CD14-positive monocyte (primary cell): ENCODE data around the gene KIAA0232. TPM values are rescaled to one million over a fixed set of nuclear protein-coding genes. Genes with fewer than 3 reads are reported as not detected.

Experiments
- DNase-seq, 3 donors: peaks; one replicate each; pipeline ENCODE4 v3.0.0-alpha.2; 2011 to 2022
- H2AFZ ChIP-seq: 2 replicates; pipeline ENCODE4 v1.6.0; 2012; ENCODE audit warnings: mild to moderate bottlenecking, low read depth, low read length, inconsistent platforms; ENCODE audit not compliant: insufficient read depth, poor library complexity, severe bottlenecking
- H3K27ac ChIP-seq, 2 donors: 1 replicate in 1 of 2; 2 replicates in 1 of 2; pipeline ENCODE4 v1.5.1; 2012 to 2013; ENCODE audit warnings: low read length in 2 of 2, control low read depth in 1 of 2, inconsistent platforms in 1 of 2, low read depth in 1 of 2, mild to moderate bottlenecking in 1 of 2
- H3K27me3 ChIP-seq, 2 donors: one replicate each; pipeline versions ENCODE4 v1.6.0 to v1.6.1; 2011 to 2013; ENCODE audit warnings: low read length in 2 of 2; ENCODE audit not compliant: control insufficient read depth in 2 of 2, insufficient read depth in 2 of 2
- H3K36me3 ChIP-seq, 2 donors: replicated peaks in 1 of 2; 1 replicate in 1 of 2; 2 replicates in 1 of 2; pipeline versions ENCODE4 v1.5.1 to v1.6.1; 2012 to 2013; ENCODE audit warnings: low read length in 2 of 2, control low read depth in 1 of 2, inconsistent platforms in 1 of 2, mild to moderate bottlenecking in 1 of 2; ENCODE audit not compliant: insufficient read depth in 2 of 2, control insufficient read depth in 1 of 2
- H3K4me1 ChIP-seq, 2 donors: 1 replicate in 1 of 2; 2 replicates in 1 of 2; pipeline versions ENCODE4 v1.5.1 to v1.6.1; 2012 to 2013; ENCODE audit warnings: low read length in 2 of 2, control low read depth in 1 of 2, inconsistent platforms in 1 of 2, mild to moderate bottlenecking in 1 of 2, moderate library complexity in 1 of 2; ENCODE audit not compliant: insufficient read depth in 2 of 2, control insufficient read depth in 1 of 2
- H3K4me2 ChIP-seq: replicated peaks from 2 replicates; pipeline ENCODE3; 2012; ENCODE audit warnings: low read length, moderate library complexity, mild to moderate bottlenecking; ENCODE audit not compliant: poor library complexity, severe bottlenecking; ENCODE audit errors: extremely low read depth
- H3K4me3 ChIP-seq, 3 experiments: fragments of 200-600 bp in 1 of 3; sonication (generic) in 1 of 3; replicated peaks in 1 of 3; 1 replicate in 2 of 3; 2 replicates in 1 of 3; pipeline ENCODE4 v1.5.1; 2011 to 2013; ENCODE audit warnings: low read length in 3 of 3, mild to moderate bottlenecking in 3 of 3, control low read depth in 2 of 3, low read depth in 2 of 3, inconsistent platforms in 1 of 3, moderate library complexity in 1 of 3
- H3K79me2 ChIP-seq: 2 replicates; pipeline ENCODE4 v1.6.0; 2012; ENCODE audit warnings: mild to moderate bottlenecking, control low read depth, inconsistent platforms, low read length, moderate library complexity; ENCODE audit not compliant: insufficient read depth
- H3K9ac ChIP-seq: 2 replicates; pipeline ENCODE4 v1.6.0; 2017; ENCODE audit warnings: low read length, mild to moderate bottlenecking; ENCODE audit not compliant: insufficient read depth, poor library complexity, severe bottlenecking
- H3K9me3 ChIP-seq, 2 donors: replicated peaks in 1 of 2; 1 replicate in 1 of 2; 2 replicates in 1 of 2; pipeline versions ENCODE4 v1.5.1 to v1.6.1; 2012 to 2013; ENCODE audit warnings: low read length in 2 of 2, control low read depth in 1 of 2; ENCODE audit not compliant: control insufficient read depth in 1 of 2, insufficient read depth in 1 of 2
- H4K20me1 ChIP-seq: 2 replicates; pipeline ENCODE4 v1.6.0; 2012; ENCODE audit warnings: mild to moderate bottlenecking, low read length, control low read depth, moderate library complexity; ENCODE audit not compliant: insufficient read depth
- H3K27ac Mint-ChIP-seq, 7 donors: one replicate each; pipeline ENCODE4 v1.8.0; 2020; ENCODE audit warnings: mild to moderate bottlenecking in 7 of 7, mixed read lengths in 7 of 7, moderate library complexity in 6 of 7, inconsistent platforms in 2 of 7
- H3K27me3 Mint-ChIP-seq, 3 donors: one replicate each; pipeline ENCODE4 v1.8.0; 2021 to 2022; ENCODE audit warnings: low read depth in 3 of 3, mild to moderate bottlenecking in 3 of 3, mixed read lengths in 3 of 3, moderate library complexity in 3 of 3, inconsistent platforms in 1 of 3
- H3K36me3 Mint-ChIP-seq, 2 donors: one replicate each; pipeline ENCODE4 v1.8.0; 2020; ENCODE audit warnings: mixed read lengths in 2 of 2, inconsistent platforms in 1 of 2, mild to moderate bottlenecking in 1 of 2
- H3K4me1 Mint-ChIP-seq: one replicate; pipeline ENCODE4 v1.8.0; 2020; ENCODE audit warnings: mild to moderate bottlenecking, mixed read lengths
- H3K4me3 Mint-ChIP-seq, 2 donors: one replicate each; pipeline ENCODE4 v1.8.0; 2020; ENCODE audit warnings: mild to moderate bottlenecking in 2 of 2, mixed read lengths in 2 of 2, moderate library complexity in 1 of 2
- H3K9me3 Mint-ChIP-seq, 7 donors: one replicate each; pipeline ENCODE4 v1.8.0; 2020 to 2022; ENCODE audit warnings: mixed read lengths in 7 of 7, mild to moderate bottlenecking in 6 of 7, moderate library complexity in 6 of 7, inconsistent platforms in 2 of 7
- CTCF ChIP-seq: fragments of 200-600 bp; IDR thresholded peaks from one replicate; pipeline ENCODE4 v1.8.0; 2022; ENCODE audit warnings: antibody characterized with exemption, mild to moderate bottlenecking
- WGBS: methylation state at CpG from one replicate; pipeline ENCODE4 v1.1.5; 2013; ENCODE audit warnings: missing lambda C conversion rate; ENCODE audit not compliant: insufficient coverage; 5-methylcytosine and 5-hydroxymethylcytosine counted together
- intact Hi-C, 2 donors: fragments of 100-400 bp; cut with micrococcal nuclease; formaldehyde crosslinking; loops; one replicate each; pipeline versions ENCODE4 v1.15.0 to v1.15.1; 2023
- polyA plus RNA-seq, 3 donors: library from polyadenylated mRNA; depleted of rRNA in 1 of 3; unstranded in 2 of 3; stranded (reverse) in 1 of 3; fragments of 300-500 nt in 2 of 3; fragments of >200 nt in 1 of 3; fragmentation: Illumina TruSeq in 2 of 3; gene quantifications; 1 replicate in 2 of 3; 2 replicates in 1 of 3; pipeline ENCODE4 v1.2.3, GENCODE V29; 2012 to 2021

The KIAA0232 gene
- polyA plus RNA-seq, 3 donors, result 12.3 to 27.3 (median 20.6) TPM

GRCh38 chr4:6887591-6888371, 105.3 kb downstream of the KIAA0232 start:
- peak overlapping the region; percentile 53 to 80 for H3K4me3 Mint-ChIP-seq
- Histone ChIP-seq H3K4me1 (peaks cover 66 to 72% of the 10 kb centered on the region in 2 donors), H3K27me3 (no peaks in the 10 kb centered on the region), H3K27ac (peak overlapping the region; percentile 84 to 92), H3K9ac (peak overlapping the region; percentile 43), H3K9me3 (peaks cover 9 to 18% of the 10 kb centered on the region in 2 donors), H3K79me2 (no peaks in the 10 kb centered on the region), H4K20me1 (no peaks in the 10 kb centered on the region), H3K4me2 (peak overlapping the region; percentile 60), H3K4me3 (peak overlapping the region in 1 of 3 experiments; percentile 60), H3K36me3 (peaks cover 12 to 18% of the 10 kb centered on the region in 2 donors), H2AFZ (no peak overlapping the region)
- peak; percentile 71 to 74 (median 72) for DNase-seq
- intact Hi-C loops, result loop anchor here in 1 of 2 donors (5.0 kb wide), 1 partner anchor 40 kb away; no protein-coding TSS in a partner anchor
- peaks cover 5 to 20% (median 17%) of the 10 kb centered on the region in 7 donors for H3K9me3 Mint-ChIP-seq
- peaks cover 16 to 23% of the 10 kb centered on the region in 2 donors for H3K36me3 Mint-ChIP-seq
- H3K27me3 Mint-ChIP-seq, result peaks cover 0 to 2% (median 1%) of the 10 kb centered on the region in 3 donors
- WGBS, result 14% methylated on average over 16 of the region's 21 CpGs
- peak overlapping the region; percentile 91 to 97 (median 97) for H3K27ac Mint-ChIP-seq
- peaks cover 67% of the 10 kb centered on the region for H3K4me1 Mint-ChIP-seq
- TF ChIP-seq CTCF, result no peak

GRCh38 chr4:6888506-6889071, 106.1 kb downstream of the KIAA0232 start:
- H4K20me1 ChIP-seq, result no peaks in the 10 kb centered on the region
- TF ChIP-seq CTCF, result no peak
- H3K9me3 Mint-ChIP-seq, result peaks cover 5 to 20% (median 17%) of the 10 kb centered on the region in 7 donors
- peaks cover 74 to 80% of the 10 kb centered on the region in 2 donors for H3K4me1 ChIP-seq
- H3K27me3 ChIP-seq, result no peaks in the 10 kb centered on the region
- peaks cover 0 to 2% (median 1%) of the 10 kb centered on the region in 3 donors for H3K27me3 Mint-ChIP-seq
- peak overlapping the region; percentile 77 to 97 (median 95) for H3K27ac Mint-ChIP-seq
- peaks cover 9 to 18% of the 10 kb centered on the region in 2 donors for H3K9me3 ChIP-seq
- peak overlapping the region; percentile 60 for H3K4me2 ChIP-seq
- H3K9ac ChIP-seq, result peak overlapping the region; percentile 43
- peak overlapping the region in 1 of 3 experiments; percentile 60 for H3K4me3 ChIP-seq
- intact Hi-C loops, result loop anchor here in 1 of 2 donors (5.0 kb wide), 1 partner anchor 39 kb away; no protein-coding TSS in a partner anchor
- H3K79me2 ChIP-seq, result no peaks in the 10 kb centered on the region
- H3K27ac ChIP-seq, result peak overlapping the region; percentile 84 to 92
- 90% methylated on average over 10 of the region's 15 CpGs for WGBS
- H3K4me1 Mint-ChIP-seq, result peaks cover 75% of the 10 kb centered on the region
- peaks cover 8 to 15% of the 10 kb centered on the region in 2 donors for H3K36me3 Mint-ChIP-seq
- no peak overlapping the region for H3K4me3 Mint-ChIP-seq
- peaks cover 6 to 10% of the 10 kb centered on the region in 2 donors for H3K36me3 ChIP-seq
- no peak for DNase-seq
- no peak overlapping the region for H2AFZ ChIP-seq
